GM10266 (cell line): ENCODE measurements around the gene HDAC6.

ENCODE experiments used
- DNase-seq: peaks from one replicate; pipeline ENCODE4 v3.0.0; 2012; ENCODE audit errors: extremely low spot score
- CTCF ChIP-seq: IDR thresholded peaks from 2 replicates; pipeline ENCODE4 v1.5.1; 2012; ENCODE audit warnings: mild to moderate bottlenecking, low read depth; ENCODE audit not compliant: control insufficient read depth, insufficient read depth; ENCODE audit errors: missing control alignments

The HDAC6 gene

GRCh38 chrX:48789366-48790220, 12.3 kb upstream of the HDAC6 start:
- TF ChIP-seq CTCF, result no peak
- DNase-seq, result no peak

GRCh38 chrX:48790477-48790876, 11.4 kb upstream of the HDAC6 start:
- no peak for DNase-seq
- no peak for TF ChIP-seq CTCF

- no peak for TF ChIP-seq CTCF
- no peak for DNase-seq
Observed at GRCh38 chrX:48791063-48791820, 10.6 kb upstream of the HDAC6 start.

- no peak for TF ChIP-seq CTCF
- DNase-seq, result no peak
Observed at GRCh38 chrX:48792219-48792618, 9.6 kb upstream of the HDAC6 start.

- no peak for DNase-seq
- no peak for TF ChIP-seq CTCF
Observed at GRCh38 chrX:48793935-48794334, 7.9 kb upstream of the HDAC6 start.

- no peak for DNase-seq
- TF ChIP-seq CTCF, result no peak
Observed at GRCh38 chrX:48794340-48794910, 7.4 kb upstream of the HDAC6 start.
